DND-41 (cell line): ENCODE results near the gene EFNA3.

Experiments
- ATAC-seq: fragments of 200-7000 bp; cut with Tn5 transposase; 3 replicates; pipeline ENCODE4 v1.9.1; 2021; ENCODE audit warnings: low read depth; ENCODE audit not compliant: insufficient read depth
- DNase-seq: peaks from one replicate; pipeline ENCODE4 v3.0.0-alpha.2; 2020
- H2AFZ ChIP-seq: 2 replicates; pipeline ENCODE4 v1.6.0; 2012; ENCODE audit warnings: low read depth, low read length
- H3K27ac ChIP-seq: 2 replicates; pipeline ENCODE4 v1.5.1; 2012; ENCODE audit warnings: low read length, inconsistent platforms
- H3K27me3 ChIP-seq: fragments of 200-600 bp; sonication (generic); 2 replicates; pipeline ENCODE4 v1.6.0; 2012; ENCODE audit warnings: low read length, mild to moderate bottlenecking, inconsistent platforms; ENCODE audit not compliant: insufficient read depth, poor library complexity
- H3K36me3 ChIP-seq: 2 replicates; pipeline ENCODE4 v1.5.1; 2012; ENCODE audit warnings: low read length, inconsistent platforms; ENCODE audit not compliant: insufficient read depth
- H3K4me1 ChIP-seq: 2 replicates; pipeline ENCODE4 v1.5.1; 2012; ENCODE audit warnings: mild to moderate bottlenecking, low read length; ENCODE audit not compliant: insufficient read depth
- H3K4me2 ChIP-seq: 2 replicates; pipeline ENCODE4 v1.6.0; 2012; ENCODE audit warnings: mild to moderate bottlenecking, moderate library complexity, low read length, inconsistent platforms; ENCODE audit not compliant: insufficient read depth
- H3K4me3 ChIP-seq, 2 experiments: fragments of 200-600 bp in 1 of 2; shearing (Covaris generic) in 1 of 2; 2 replicates each; pipeline ENCODE4 v1.5.1; 2012 to 2016; ENCODE audit warnings: inconsistent platforms in 2 of 2, low read length in 2 of 2, mild to moderate bottlenecking in 2 of 2, low read depth in 1 of 2, moderate library complexity in 1 of 2
- H3K79me2 ChIP-seq: 2 replicates; pipeline ENCODE4 v1.6.0; 2012; ENCODE audit warnings: low read length, inconsistent platforms; ENCODE audit not compliant: insufficient read depth
- H3K9ac ChIP-seq: 2 replicates; pipeline ENCODE4 v1.6.0; 2012; ENCODE audit warnings: low read depth, mild to moderate bottlenecking, inconsistent platforms, low read length, moderate library complexity
- H3K9me3 ChIP-seq: 2 replicates; pipeline ENCODE4 v1.5.1; 2012; ENCODE audit warnings: low read length, moderate library complexity, mild to moderate bottlenecking, inconsistent platforms; ENCODE audit not compliant: insufficient read depth, severe bottlenecking
- H4K20me1 ChIP-seq: 2 replicates; pipeline ENCODE4 v1.6.0; 2012; ENCODE audit warnings: low read length; ENCODE audit not compliant: insufficient read depth
- EZH2 ChIP-seq: IDR thresholded peaks from 3 replicates; pipeline ENCODE4 v1.6.1; 2012; ENCODE audit warnings: borderline replicate concordance, low read depth, mild to moderate bottlenecking, moderate library complexity, low read length, inconsistent platforms; ENCODE audit not compliant: severe bottlenecking
- TF ChIP-seq, protein P1 (sequence below): IDR thresholded peaks from 2 replicates; pipeline ENCODE4 v1.5.1; 2012; ENCODE audit warnings: borderline replicate concordance, low read length, moderate library complexity, mild to moderate bottlenecking; ENCODE audit not compliant: poor library complexity, severe bottlenecking; ENCODE audit errors: extremely low read depth

EFNA3 gene

DNA sequence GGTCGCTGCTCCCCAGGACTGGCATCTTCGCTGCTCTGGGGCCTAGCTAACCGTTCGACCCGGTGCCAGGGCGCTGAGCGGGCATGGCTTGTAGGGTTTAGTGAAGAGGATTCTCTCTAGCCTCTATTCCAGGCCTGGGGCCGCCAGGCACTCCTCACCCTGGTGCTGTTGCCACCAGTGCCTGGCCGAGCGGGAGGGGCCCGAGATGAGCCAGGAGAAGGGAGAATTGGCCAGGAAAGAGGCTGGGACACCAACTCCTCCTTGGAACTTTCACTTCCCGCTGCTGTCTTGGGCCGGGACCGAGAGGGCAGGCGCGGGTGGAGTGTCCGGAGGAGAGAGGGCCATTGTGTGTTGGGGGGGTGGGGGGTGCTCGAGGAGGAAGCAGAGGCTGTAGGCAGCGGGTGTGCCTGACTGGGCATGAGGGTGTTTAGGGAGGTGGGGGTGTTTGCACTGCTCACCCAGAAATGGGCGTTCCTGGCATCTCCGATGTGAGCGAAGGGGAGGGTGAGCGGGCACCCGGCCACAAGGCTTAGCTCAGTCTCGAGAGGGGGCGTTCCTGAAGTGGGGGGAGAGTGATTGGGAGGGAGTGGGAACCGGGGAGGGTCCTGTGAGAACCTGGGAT is 26.7 kb upstream of the EFNA3 start:
- Histone ChIP-seq H3K27me3 (peaks cover 31% of the 10 kb centered on the region), H3K9ac (peak overlapping the region; percentile 42; the same call in 1 of the 2 replicates), H3K27ac (no peak overlapping the region), H3K79me2 (no peaks in the 10 kb centered on the region), H3K4me1 (peaks cover 15% of the 10 kb centered on the region), H3K9me3 (no peaks in the 10 kb centered on the region), H3K4me3 (peak overlapping the region in 1 of 2 experiments; percentile 52; a peak in 2 of 4 replicates), H3K4me2 (peak overlapping the region; percentile 73), H3K36me3 (no peaks in the 10 kb centered on the region), H2AFZ (0 out of 2 replicates have a peak overlapping the region, but pooled peaks have one; percentile 13), H4K20me1 (peaks cover 15% of the 10 kb centered on the region)
- DNase-seq (no peak), ATAC-seq (no peak)
- TF ChIP-seq EZH2 = no peak
- TF ChIP-seq, protein P1, sequence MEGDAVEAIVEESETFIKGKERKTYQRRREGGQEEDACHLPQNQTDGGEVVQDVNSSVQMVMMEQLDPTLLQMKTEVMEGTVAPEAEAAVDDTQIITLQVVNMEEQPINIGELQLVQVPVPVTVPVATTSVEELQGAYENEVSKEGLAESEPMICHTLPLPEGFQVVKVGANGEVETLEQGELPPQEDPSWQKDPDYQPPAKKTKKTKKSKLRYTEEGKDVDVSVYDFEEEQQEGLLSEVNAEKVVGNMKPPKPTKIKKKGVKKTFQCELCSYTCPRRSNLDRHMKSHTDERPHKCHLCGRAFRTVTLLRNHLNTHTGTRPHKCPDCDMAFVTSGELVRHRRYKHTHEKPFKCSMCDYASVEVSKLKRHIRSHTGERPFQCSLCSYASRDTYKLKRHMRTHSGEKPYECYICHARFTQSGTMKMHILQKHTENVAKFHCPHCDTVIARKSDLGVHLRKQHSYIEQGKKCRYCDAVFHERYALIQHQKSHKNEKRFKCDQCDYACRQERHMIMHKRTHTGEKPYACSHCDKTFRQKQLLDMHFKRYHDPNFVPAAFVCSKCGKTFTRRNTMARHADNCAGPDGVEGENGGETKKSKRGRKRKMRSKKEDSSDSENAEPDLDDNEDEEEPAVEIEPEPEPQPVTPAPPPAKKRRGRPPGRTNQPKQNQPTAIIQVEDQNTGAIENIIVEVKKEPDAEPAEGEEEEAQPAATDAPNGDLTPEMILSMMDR = no peak

DNA sequence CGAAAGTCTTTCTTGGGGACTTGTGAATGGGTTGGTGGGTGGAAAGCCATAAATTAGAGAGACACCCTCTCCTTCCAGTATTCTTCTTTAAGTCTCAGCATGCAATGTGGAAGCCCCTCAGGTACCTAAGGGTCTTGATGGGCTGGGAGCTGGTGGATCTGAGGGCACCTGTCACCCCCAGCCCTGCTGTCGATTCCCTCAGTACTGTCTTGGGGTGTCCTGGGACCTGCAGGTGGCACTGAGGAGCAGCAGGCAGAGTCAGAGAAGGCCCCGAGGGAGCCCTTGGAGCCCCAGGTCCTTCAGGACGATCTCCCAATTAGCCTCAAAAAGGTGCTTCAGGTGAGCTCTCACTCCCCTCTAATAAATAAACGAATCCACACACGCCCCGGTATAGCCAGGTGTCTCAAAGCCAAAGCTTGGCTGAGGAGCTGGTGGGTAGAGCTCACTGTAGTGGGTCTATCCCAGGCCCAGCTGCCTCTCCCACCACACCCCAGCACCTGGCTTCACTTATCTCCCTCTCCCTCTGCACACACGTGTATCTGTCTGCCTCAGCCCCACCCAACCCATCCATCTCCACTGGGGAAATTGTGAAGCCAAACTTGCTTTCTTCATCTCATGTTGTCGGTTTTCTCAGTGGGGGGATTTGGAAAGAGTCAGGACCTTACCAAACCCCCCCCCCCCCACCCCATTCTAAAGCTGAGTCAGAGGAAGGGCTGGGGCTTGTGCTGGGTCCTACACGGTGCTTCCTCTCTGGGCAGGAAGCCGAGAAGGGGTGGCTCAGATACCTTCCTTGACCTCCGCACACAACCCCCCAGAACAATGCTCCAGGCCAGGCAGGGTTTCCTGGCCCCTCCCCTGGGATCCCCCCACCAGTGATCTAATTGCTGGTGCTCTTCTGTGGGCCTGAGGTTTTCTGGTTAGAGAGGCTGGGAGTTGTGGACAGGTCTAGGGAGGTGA is 25.9 kb upstream of the EFNA3 start:
- Histone ChIP-seq H2AFZ (no peak overlapping the region), H3K9ac (no peak overlapping the region)
- ATAC-seq = no peak

DNA sequence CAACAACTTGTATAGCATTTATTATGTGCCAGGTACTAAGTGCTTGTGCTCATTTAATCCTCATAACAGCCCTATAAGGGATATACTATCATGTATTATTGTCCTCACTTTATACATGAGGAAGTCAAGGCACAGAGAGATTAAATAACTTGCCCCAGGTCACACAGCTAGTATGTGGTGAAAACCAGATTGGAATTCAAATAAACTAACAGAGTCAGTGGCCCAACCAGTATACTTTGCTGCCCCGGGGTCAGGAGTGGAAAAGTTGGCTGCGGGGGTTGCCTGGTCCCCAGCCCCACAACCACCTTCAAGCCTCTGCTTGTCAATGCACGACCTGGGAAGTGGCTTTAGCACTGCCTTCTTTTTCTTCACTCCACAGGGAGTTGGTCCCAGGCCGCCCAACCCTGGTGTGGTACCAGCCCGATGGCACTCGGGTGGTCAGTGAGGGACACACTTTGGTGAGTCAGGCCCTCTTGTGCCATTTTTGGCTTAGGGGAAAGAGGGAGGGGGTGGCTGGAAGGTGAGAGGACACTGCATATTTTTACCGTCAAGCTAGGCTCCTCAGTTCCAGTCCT is 25.0 kb upstream of the EFNA3 start:
- no peaks in the 10 kb centered on the region for H3K36me3 ChIP-seq
- H4K20me1 ChIP-seq = peaks cover 15% of the 10 kb centered on the region
- DNase-seq = no peak
- peaks cover 34% of the 10 kb centered on the region for H3K27me3 ChIP-seq
- no peak overlapping the region for H3K27ac ChIP-seq
- ATAC-seq = no peak
- no peak overlapping the region for H3K4me3 ChIP-seq
- no peak overlapping the region for H3K9ac ChIP-seq
- H3K4me1 ChIP-seq = peaks cover 15% of the 10 kb centered on the region
- no peaks in the 10 kb centered on the region for H3K79me2 ChIP-seq
- H3K4me2 ChIP-seq = no peak overlapping the region
- TF ChIP-seq, protein P1 = no peak
- no peak for TF ChIP-seq EZH2
- no peaks in the 10 kb centered on the region for H3K9me3 ChIP-seq
- no peak overlapping the region for H2AFZ ChIP-seq

More for the DNA sequence above, 25.9 kb upstream of the EFNA3 start:
- H3K9me3 ChIP-seq = no peaks in the 10 kb centered on the region
- no peaks in the 10 kb centered on the region for H3K36me3 ChIP-seq
- H3K4me1 ChIP-seq = peaks cover 15% of the 10 kb centered on the region
- peaks cover 35% of the 10 kb centered on the region for H3K27me3 ChIP-seq
- H3K27ac ChIP-seq = no peak overlapping the region
- H3K4me3 ChIP-seq = no peak overlapping the region
- TF ChIP-seq EZH2 = no peak
- TF ChIP-seq, protein P1 = peak; percentile 29
- no peak for DNase-seq
- H3K79me2 ChIP-seq = no peaks in the 10 kb centered on the region
- H3K4me2 ChIP-seq = 0 out of 2 replicates have a peak overlapping the region, but pooled peaks have one; percentile 73
- peaks cover 15% of the 10 kb centered on the region for H4K20me1 ChIP-seq
